HG03025 (cell line): ENCODE data around the gene PPT1.
A peak's percentile ranks its signal among the peaks of the same experiment; 100 is the strongest.
"Not testable (repeated sequence)": the region's sequence is repeated elsewhere in the genome, so short reads cannot be mapped to it uniquely, and the experiment has no call there.

Experiments used
- ATAC-seq: cut with Tn5 transposase; IDR thresholded peaks from one replicate; pipeline ENCODE4 v1.9.1; 2021; ENCODE audit warnings: mild to moderate bottlenecking, moderate library complexity; ENCODE audit not compliant: unreplicated experiment, low FRiP score

Gene PPT1

GRCh38 chr1:40057310-40058030 lies 39.6 kb downstream of the PPT1 start:
- no peak for ATAC-seq

GRCh38 chr1:40056519-40057309 lies 40.3 kb downstream of the PPT1 start:
- ATAC-seq, result no peak

GRCh38 chr1:40053138-40053887 lies 43.7 kb downstream of the PPT1 start:
- ATAC-seq, result no peak

DNA sequence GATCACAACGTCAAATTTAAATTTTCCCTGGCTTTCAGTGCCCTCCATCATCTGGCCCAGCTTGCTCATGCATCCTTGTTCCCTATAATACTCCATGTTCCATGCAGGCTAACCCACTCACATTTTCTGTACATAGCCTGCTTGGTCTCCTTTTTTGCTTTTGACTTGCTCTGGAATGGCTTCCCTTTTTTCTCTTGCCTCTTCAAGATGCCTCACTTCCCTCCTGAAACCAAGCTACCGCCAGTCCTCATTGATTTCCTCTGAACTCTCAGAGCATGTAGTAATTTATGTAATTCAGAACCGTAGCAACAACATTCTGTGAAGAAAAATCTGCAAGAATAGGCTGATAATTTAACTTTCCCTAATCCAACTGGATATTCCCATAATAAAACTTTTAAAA lies 46.2 kb downstream of the PPT1 start:
- ATAC-seq, result no peak

DNA sequence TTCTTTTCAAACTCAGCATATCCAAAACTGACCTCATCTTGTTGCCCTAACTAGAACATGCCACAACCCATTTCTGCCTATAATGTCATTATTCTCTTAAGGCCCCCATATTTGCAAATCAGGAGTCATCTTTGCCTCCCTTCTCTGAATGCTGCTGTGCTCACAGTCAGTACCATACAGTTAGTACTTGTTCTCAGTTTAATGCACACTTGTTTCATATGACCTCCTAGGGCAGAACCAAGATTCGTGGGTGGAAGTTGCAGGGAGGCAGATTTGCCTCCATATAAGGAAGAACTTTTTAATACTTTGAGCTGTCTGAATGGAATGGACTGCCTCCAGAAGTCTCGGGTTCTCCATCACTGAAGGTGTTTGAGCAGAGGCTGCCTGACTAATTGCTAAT lies 47.3 kb downstream of the PPT1 start:
- no peak for ATAC-seq

- no peak for ATAC-seq
Measured at GRCh38 chr1:40047769-40048168, 49.3 kb downstream of the PPT1 start.

- ATAC-seq, result no peak
Measured at GRCh38 chr1:40047276-40047675, 49.8 kb downstream of the PPT1 start.

DNA sequence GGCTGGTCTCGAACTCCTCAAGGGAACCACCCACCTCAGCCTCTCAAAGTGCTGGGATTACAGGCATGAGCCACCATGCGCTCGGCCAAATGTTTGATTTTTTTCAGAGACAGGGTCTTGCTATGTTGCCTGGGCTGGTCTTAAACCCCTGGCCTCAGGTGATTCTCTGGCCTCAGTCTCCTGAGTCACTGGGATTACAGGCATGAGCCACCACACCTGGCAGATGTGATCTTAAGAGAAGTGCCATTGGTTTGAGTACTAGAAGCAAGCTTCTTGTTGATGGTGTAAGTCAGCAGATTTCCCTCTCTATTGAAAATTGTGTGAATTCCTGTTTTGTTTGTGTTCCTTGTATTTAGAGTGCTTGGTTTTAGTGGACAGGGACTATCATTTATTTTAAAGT lies 51.3 kb downstream of the PPT1 start:
- no peak for ATAC-seq

- no peak for ATAC-seq
Measured at GRCh38 chr1:40045182-40045581, 51.9 kb downstream of the PPT1 start.

GRCh38 chr1:40044110-40044509 lies 52.9 kb downstream of the PPT1 start:
- ATAC-seq, result no peak

DNA sequence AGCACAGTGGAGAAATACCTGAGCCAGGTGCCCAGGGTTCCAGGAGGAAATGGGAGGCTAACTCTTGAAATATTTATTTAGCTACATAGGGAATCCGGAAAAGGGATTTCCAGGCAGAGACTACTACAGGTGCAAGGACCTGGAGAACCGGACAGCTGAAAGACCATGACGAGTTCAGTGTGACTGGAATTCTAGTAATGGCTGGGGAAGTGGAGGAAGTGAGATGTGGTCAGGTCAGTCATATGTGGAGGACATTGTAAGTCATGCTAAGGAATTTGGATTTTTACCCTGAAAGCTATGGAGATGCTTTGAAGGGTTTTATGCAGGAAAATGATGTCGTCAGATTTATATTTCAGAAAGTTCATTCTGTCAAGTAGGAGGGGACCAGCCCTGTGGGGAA lies 54.7 kb downstream of the PPT1 start:
- no peak for ATAC-seq

DNA sequence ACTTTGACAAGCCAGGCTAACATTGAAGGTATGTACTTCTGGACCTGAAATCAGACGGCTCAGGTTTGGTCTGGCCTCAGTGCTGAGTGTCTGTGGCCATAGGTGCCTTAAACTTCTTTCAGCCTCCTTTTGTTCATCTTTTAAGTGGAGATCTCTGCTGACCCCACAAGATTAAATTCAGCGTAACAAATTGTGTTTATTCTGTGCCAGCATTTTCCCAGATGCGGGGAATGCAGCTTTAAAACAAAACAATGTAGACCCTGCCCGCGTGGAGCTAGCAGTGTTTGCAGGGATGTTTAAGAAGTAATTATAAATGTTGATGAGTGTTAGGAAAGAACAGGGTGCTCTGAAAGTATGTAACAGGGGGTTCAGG lies 55.6 kb downstream of the PPT1 start:
- no peak for ATAC-seq

GRCh38 chr1:40040511-40041465 lies 56.3 kb downstream of the PPT1 start, which contains the start of gene CAP1:
Gene CAP1 (plus strand): TSS chr1:40040729. CDS start chr1:40059347, 18,618 bp downstream.
- ATAC-seq, result peak; percentile 78

- ATAC-seq, result peak; percentile 57
Measured at GRCh38 chr1:40039757-40040510, 57.1 kb downstream of the PPT1 start.

DNA sequence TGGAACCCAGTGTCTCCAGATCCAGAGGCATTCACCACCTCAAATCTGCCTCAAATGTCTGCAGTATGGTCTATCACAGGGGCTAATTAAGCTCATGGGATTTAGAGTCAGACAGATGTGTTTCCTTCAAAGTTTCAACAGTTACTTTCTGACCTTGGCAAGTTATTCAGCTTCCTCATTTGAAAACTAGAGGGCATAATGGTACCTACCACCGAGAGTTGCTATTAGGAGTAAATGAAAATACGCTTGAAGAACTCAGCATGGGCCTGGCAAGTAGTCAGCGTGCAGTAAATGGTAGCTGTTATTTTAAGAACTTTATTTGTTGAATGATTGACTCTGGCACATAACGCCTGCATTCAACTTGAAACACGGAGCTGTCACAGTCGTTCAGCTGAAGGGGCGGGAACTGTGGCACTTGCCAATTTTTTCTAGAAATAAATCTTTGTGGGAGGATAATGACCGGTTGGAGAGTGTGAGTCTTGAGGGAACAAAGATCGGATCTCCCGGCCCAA lies 57.8 kb downstream of the PPT1 start:
- no peak for ATAC-seq

- ATAC-seq, result no peak
Measured at GRCh38 chr1:40038697-40039096, 58.4 kb downstream of the PPT1 start.

DNA sequence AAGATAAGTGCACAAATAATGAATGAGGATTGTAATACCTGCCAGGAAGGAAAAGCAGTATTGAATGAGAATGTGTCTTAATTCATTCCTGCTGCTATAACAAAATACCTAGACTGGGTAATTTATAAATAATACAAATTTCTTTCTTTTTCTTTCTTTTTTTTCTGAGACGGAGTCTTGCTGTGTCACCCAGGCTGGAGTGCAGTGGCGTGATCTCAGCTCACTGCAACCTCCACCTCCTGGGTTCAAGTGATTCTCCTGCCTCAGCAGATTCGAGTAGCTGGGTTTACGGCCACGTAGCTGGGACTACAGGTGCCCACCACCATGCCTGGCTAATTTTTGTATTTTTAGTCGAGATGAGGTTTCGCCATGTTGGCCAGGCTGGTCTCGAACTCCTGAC lies 59.8 kb downstream of the PPT1 start:
- not testable (repeated sequence) for ATAC-seq

- no peak for ATAC-seq
Measured at GRCh38 chr1:40036574-40036973, 60.5 kb downstream of the PPT1 start.

DNA sequence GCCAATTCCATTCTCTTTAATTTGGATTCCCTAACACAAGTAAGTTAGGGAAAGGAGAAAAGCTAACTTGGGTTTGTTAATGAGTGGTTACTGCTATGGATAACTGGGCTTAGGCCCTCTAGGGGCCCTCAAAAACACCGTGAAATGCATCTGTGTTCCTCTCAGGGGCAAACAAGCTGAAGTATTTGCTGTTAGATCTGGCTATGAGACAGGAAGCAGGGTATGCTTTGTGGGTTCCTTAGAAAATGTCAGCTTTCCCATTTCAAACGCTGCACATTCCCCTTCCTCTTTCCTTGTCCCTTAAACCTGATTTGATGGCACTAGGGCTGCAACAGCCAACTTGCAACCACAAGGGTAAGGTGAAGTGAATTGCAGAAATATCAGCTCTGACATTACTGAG lies 62.2 kb downstream of the PPT1 start:
- ATAC-seq, result no peak
